Activated CD8-positive, alpha-beta memory T cell treated with anti-CD3 and anti-CD28 coated beads, Interleukin-2, amount 10 ng/mL, durations not matched to agents 7 days and 5 days (primary cell): ENCODE measurements around the gene RCL1. TPM values are rescaled to one million over a fixed set of nuclear protein-coding genes. Genes with fewer than 3 reads are reported as not detected.
"Not testable (repeated sequence)": the region's sequence is repeated elsewhere in the genome, so short reads cannot be mapped to it uniquely, and the experiment has no call there.

Source experiments
- ATAC-seq: fragments of 150-1000 bp; cut with Tn5 transposase; one replicate; pipeline ENCODE4 v1.10.0; 2021; ENCODE audit warnings: moderate library complexity
- CTCF ChIA-PET: fragments of 350-600 bp; sonication (Branson Sonifier 250); formaldehyde crosslinking; loops from one replicate; lab custom pipeline; 2021; ENCODE audit warnings: antibody characterized with exemption; lab: Charles Lee
- DNase-seq: peaks from one replicate; pipeline ENCODE4 v3.0.0-alpha.2; 2020
- H3K27ac Mint-ChIP-seq: one replicate; pipeline ENCODE4 v1.8.0; 2021; ENCODE audit warnings: mild to moderate bottlenecking, mixed read lengths
- H3K27me3 Mint-ChIP-seq: one replicate; pipeline ENCODE4 v1.8.0; 2021; ENCODE audit warnings: mixed read lengths
- H3K36me3 Mint-ChIP-seq: one replicate; pipeline ENCODE4 v1.8.0; 2021; ENCODE audit warnings: mild to moderate bottlenecking, mixed read lengths
- H3K4me1 Mint-ChIP-seq: one replicate; pipeline ENCODE4 v1.8.0; 2021; ENCODE audit warnings: mixed read lengths
- H3K4me3 Mint-ChIP-seq: one replicate; pipeline ENCODE4 v1.8.0; 2021; ENCODE audit warnings: mild to moderate bottlenecking, moderate library complexity, mixed read lengths
- H3K9me3 Mint-ChIP-seq: one replicate; pipeline ENCODE4 v1.8.0; 2022; ENCODE audit warnings: low read depth, mixed read lengths
- total RNA-seq, 2 experiments: library from RNA; stranded (reverse); gene quantifications; one replicate each; pipeline ENCODE4 v1.2.3, GENCODE V29; 2021

Gene RCL1
- total RNA-seq, 2 experiments from 2014 or later = 14.3 to 20.2 TPM

DNA sequence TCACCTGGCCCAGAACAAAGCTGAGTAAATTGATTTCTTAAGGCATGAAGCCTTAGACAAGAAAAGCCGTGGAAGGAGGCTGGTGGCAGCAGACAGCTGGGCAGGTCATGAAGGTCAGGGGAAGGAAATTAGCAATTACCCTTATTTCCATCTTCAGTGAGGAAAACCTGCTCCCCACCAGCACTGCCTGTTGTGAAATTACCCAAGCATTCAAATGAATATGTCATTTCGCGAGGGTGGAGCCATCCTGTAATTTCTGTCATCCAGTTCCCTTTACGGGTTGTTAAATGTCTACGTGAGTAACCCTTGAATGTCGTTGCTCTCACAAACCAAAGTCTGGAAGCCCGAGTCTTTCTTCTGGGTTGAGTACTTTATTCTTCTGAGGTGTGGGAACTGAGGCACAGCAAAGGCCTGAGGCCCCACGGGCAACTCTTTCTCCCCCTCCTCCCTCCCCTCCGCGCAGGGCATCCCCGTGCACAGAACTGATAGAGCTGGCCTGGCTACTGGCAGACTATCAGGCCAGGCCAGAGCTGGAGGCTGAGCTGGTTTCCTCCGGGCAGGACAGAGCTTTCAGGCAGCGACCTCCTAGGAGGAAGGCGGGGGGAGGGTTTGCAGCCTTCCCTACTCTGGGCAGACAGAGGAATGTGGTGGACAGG is 29.7 kb upstream of the RCL1 start:
- CTCF ChIA-PET = interaction anchor here (0.6 to 6.1 kb wide), 32 partner anchors 10 to 837 kb away, joined by 3 to 80 read pairs (median 4); partner anchors contain the start of genes AK3, JAK2 and RCL1
- DNase-seq = no peak
- peak; percentile 11 for ATAC-seq
- no peaks in the 10 kb centered on the region for H3K36me3 Mint-ChIP-seq
- H3K4me3 Mint-ChIP-seq = peak overlapping the region; percentile 5
- H3K9me3 Mint-ChIP-seq = no peaks in the 10 kb centered on the region
- H3K4me1 Mint-ChIP-seq = peaks cover 19% of the 10 kb centered on the region
- H3K27ac Mint-ChIP-seq = peak overlapping the region; percentile 3
- peaks cover 13% of the 10 kb centered on the region for H3K27me3 Mint-ChIP-seq

DNA sequence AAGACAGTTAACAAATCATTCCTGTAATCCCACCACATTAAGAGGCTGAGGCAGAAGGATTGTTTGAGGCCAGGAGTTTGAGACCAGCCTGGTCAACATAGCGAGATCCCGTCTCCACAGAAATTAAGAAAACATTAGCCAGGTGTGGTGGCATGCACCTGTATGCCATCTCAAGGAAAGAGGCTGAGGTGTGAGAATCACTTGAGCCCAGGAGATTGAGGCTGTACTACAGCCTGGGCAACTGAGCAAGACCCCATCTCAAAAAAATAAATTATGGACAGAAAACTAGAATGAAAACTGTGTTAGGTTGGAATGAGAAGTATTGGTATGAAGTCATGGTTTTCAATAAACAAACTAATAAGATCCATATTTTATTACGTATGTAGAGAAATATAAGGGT is 28.7 kb upstream of the RCL1 start:
- Mint-ChIP-seq H3K36me3 (no peaks in the 10 kb centered on the region), H3K27me3 (peaks cover 7% of the 10 kb centered on the region)
- CTCF ChIA-PET = interaction anchor here (1.5 to 3.4 kb wide), 5 partner anchors 9 to 836 kb away, joined by 3 to 31 read pairs (median 11); no protein-coding TSS in a partner anchor

DNA sequence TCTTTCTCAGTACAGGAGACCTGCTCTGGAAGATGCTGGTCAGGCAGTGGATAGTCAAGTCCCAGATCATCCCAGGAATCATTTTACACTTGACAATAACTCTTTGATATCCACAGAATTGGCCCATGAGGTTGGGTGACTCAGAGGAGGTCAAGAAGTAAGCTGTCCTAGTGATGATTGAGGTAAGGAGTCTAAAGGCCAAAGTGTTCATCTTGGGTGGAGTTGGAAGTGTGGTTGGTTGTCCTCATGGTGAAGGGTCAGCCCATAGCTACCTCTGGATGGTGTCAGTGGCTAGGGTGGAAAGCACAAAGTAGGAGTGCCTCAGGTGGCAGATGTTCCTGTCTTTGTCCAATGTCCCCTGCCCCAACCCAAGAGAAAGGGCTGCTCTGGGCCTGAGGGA is 24.1 kb upstream of the RCL1 start:
- Mint-ChIP-seq H3K27ac (no peak overlapping the region), H3K9me3 (no peaks in the 10 kb centered on the region), H3K27me3 (no peaks in the 10 kb centered on the region), H3K4me1 (peaks cover 14% of the 10 kb centered on the region), H3K4me3 (no peak overlapping the region), H3K36me3 (no peaks in the 10 kb centered on the region)
- ATAC-seq = no peak
- CTCF ChIA-PET = interaction anchor here (1.1 to 1.8 kb wide), 2 partner anchors 9 to 25 kb away, joined by 3 to 7 read pairs; partner anchors contain the start of gene RCL1
- DNase-seq = no peak

More for the DNA sequence above, 28.7 kb upstream of the RCL1 start:
- DNase-seq = no peak
- no peak for ATAC-seq
- H3K27ac Mint-ChIP-seq = no peak overlapping the region
- H3K4me1 Mint-ChIP-seq = peaks cover 22% of the 10 kb centered on the region
- H3K4me3 Mint-ChIP-seq = no peak overlapping the region
- no peaks in the 10 kb centered on the region for H3K9me3 Mint-ChIP-seq

DNA sequence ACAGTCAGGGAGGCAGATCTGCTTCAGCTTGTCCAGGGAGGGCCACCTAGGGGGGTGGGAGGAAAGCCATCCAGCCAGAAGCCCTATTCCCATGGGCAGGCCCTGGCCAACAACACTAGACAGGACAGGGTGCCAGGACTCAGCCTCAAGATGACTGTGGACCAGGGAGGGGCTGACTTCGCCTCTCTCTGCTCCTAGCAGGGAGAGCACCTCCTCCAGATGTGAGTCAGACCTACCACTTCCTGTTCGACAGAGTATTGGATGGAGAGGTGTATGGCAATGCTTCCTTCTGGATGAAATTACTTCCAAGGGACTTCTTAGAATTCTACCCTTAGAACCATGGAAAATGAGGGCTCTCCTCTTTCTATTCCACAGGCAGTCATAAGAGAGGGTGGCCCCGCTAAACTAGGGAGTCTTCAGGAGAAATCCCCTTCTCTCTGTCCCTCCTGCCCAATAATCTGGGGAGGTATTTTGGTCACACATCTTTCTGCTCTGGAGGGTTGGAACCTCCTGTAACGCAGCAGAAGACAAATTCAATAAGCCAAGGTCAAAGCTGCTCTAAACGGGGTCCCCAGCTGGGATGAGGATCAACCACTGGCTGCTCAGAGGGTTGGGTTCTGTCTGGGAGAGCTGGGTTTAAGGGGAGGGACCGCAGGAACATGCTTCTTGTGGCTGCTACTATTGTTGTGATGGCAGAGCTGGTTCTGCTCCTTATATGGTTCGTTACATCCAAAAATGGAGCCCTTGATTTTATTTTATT is 23.2 kb upstream of the RCL1 start:
- no peaks in the 10 kb centered on the region for H3K27me3 Mint-ChIP-seq
- no peaks in the 10 kb centered on the region for H3K9me3 Mint-ChIP-seq
- peak; percentile 46 for DNase-seq
- no peak overlapping the region for H3K27ac Mint-ChIP-seq
- ATAC-seq = peak; percentile 70
- peaks cover 13% of the 10 kb centered on the region for H3K4me1 Mint-ChIP-seq
- CTCF ChIA-PET = interaction anchor here (1.1 to 1.8 kb wide), 2 partner anchors 10 to 24 kb away, joined by 3 to 7 read pairs; partner anchors contain the start of gene RCL1
- no peak overlapping the region for H3K4me3 Mint-ChIP-seq
- no peaks in the 10 kb centered on the region for H3K36me3 Mint-ChIP-seq

DNA sequence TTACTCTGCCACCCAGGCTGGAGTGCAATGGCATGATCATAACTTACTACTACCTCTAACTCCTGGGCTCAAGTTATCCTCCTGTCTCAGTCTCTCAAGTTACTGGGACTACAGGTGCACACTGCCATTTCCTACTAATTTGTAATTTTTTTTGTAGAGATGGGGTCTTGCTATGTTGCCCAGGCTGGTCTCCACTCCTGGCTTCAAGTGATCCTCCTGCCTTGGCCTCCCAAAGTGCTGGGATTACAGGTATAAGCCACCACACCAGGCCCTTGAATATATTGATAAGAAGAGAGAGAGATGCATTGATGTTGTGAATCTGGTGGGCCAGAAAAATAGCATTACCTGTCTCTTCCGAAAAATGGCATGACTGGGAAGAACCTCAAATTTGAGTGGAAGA is 21.0 kb upstream of the RCL1 start:
- no peaks in the 10 kb centered on the region for H3K27me3 Mint-ChIP-seq
- CTCF ChIA-PET = interaction anchor here (2.8 kb wide), 1 partner anchor 9 kb away, joined by 11 read pairs; no protein-coding TSS in a partner anchor
- no peaks in the 10 kb centered on the region for H3K36me3 Mint-ChIP-seq
- ATAC-seq (no peak), DNase-seq (no peak)
- H3K4me3 Mint-ChIP-seq = no peak overlapping the region
- peaks cover 13% of the 10 kb centered on the region for H3K4me1 Mint-ChIP-seq
- no peaks in the 10 kb centered on the region for H3K9me3 Mint-ChIP-seq
- H3K27ac Mint-ChIP-seq = no peak overlapping the region

DNA sequence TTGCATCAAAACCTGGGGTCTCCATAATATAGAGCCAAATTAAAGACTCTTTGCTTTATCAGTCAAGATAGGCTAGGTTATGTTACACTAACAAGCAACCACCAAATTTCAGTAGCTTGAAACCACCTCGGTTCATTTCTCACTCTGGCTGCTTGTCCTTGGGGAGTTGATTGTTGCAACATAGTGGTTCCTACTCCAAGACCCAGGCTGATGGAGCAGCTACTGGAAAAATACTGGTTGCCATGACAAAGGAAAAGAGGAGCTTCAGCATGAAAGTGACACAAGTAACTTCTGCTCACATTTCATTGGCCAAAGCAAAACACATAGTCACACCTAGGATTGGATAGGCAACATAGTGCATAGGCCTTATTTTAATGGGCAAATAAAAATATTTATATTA is 18.5 kb upstream of the RCL1 start:
- Mint-ChIP-seq H3K36me3 (no peaks in the 10 kb centered on the region), H3K4me3 (no peak overlapping the region), H3K27ac (no peak overlapping the region), H3K9me3 (no peaks in the 10 kb centered on the region), H3K27me3 (peaks cover under 1% of the 10 kb centered on the region), H3K4me1 (peaks cover 7% of the 10 kb centered on the region)
- no peak for DNase-seq
- no peak for ATAC-seq
- CTCF ChIA-PET = interaction anchor here (1.2 to 2.8 kb wide), 2 partner anchors 11 to 14 kb away, joined by 3 to 11 read pairs; no protein-coding TSS in a partner anchor

DNA sequence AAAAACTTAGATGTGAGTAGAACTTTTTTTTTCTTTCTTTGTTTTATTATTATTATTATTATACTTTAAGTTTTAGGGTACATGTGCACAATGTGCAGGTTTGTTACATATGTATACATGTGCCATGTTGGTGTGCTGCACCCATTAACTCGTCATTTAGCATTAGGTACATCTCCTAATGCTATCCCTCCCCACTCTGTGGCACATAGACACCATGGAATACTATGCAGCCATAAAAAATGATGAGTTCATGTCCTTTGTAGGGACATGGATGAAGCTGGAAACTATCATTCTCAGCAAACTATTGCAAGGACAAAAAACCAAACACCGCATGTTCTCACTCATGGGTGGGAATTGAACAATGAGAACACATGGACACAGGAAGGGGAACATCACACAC is 17.8 kb upstream of the RCL1 start:
- ATAC-seq, H3K4me1 Mint-ChIP-seq, H3K27me3 Mint-ChIP-seq, H3K9me3 Mint-ChIP-seq, DNase-seq, H3K4me3 Mint-ChIP-seq, H3K36me3 Mint-ChIP-seq, H3K27ac Mint-ChIP-seq, CTCF ChIA-PET: not testable (repeated sequence)

DNA sequence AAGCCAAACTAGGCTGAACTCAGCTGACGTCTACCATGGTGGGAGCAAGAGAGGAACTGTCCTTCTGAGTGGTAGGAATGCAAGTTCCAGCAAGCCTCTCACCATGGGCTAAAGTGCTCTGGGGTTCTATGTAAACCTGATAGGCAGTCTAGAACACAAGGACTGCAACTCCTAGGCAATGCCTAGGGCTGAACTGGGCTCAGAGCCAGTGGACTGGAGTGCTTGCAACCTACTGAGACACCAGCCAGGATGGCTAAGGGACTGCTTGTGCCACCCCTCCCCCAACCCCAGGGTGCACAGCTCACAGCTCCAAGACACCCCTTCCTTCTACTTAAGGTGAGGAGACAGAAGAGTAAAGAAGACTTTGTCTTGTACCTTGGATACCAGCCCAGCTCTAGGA is 12.1 kb upstream of the RCL1 start:
- H3K4me3 Mint-ChIP-seq = no peak overlapping the region
- peaks cover 12% of the 10 kb centered on the region for H3K27me3 Mint-ChIP-seq
- ATAC-seq (no peak), DNase-seq (no peak)
- H3K9me3 Mint-ChIP-seq = no peaks in the 10 kb centered on the region
- CTCF ChIA-PET = interaction anchor here (1.1 to 2.1 kb wide), 3 partner anchors 18 to 141 kb away, joined by 3 to 5 read pairs (median 3); no protein-coding TSS in a partner anchor
- H3K4me1 Mint-ChIP-seq = no peaks in the 10 kb centered on the region
- no peak overlapping the region for H3K27ac Mint-ChIP-seq
- no peaks in the 10 kb centered on the region for H3K36me3 Mint-ChIP-seq

DNA sequence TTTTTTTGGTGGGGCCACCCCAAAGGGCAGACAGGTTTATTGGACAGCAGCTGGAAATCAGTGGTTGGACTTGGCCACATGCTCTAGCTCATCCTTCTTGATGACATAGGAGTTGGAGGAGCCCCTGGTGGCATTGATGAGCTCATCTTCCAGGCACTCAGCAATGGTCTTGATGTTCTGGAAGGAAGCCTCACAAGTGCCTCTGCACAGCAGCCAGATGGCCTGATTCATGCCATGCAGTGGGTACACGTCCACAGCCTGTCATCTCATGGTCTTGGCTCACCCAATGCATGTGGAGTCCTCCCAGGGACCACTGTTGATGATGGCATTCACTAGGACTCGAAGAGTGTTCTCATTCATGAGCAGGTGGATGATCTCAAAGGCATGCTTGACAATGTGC is 11.3 kb upstream of the RCL1 start:
- Mint-ChIP-seq H3K36me3 (no peaks in the 10 kb centered on the region), H3K27ac (no peak overlapping the region), H3K9me3 (no peaks in the 10 kb centered on the region), H3K27me3 (peaks cover 12% of the 10 kb centered on the region), H3K4me1 (no peaks in the 10 kb centered on the region), H3K4me3 (no peak overlapping the region)
- no peak for ATAC-seq
- DNase-seq = no peak
- CTCF ChIA-PET = interaction anchor here (1.1 to 2.1 kb wide), 3 partner anchors 19 to 141 kb away, joined by 3 to 5 read pairs (median 3); no protein-coding TSS in a partner anchor

DNA sequence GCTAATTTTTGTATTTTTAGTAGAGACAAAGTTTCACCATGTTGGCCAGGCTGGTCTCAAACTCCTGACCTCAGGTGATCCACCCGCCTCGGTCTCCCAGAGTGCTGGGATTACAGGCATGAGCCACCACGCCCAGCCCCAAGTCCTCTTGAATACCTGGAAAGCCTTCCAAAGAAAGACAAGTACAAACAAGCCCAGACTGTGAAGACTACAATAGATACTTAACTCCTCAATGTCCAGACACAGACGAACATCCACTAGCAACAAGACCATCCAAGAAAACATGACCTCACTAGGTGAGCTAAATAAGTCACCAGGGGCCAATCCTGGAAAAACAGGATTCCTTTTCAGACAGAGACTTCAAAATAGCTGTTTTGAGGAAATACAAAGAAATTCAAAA is 9.6 kb upstream of the RCL1 start:
- not testable (repeated sequence) for H3K4me1 Mint-ChIP-seq, H3K27ac Mint-ChIP-seq, H3K9me3 Mint-ChIP-seq, ATAC-seq, DNase-seq, H3K36me3 Mint-ChIP-seq, H3K4me3 Mint-ChIP-seq
- peaks cover 14% of the 10 kb centered on the region for H3K27me3 Mint-ChIP-seq
- CTCF ChIA-PET = interaction anchor here (0.6 to 0.7 kb wide), 2 partner anchors 20 to 1286 kb away, joined by 3 to 4 read pairs; no protein-coding TSS in a partner anchor

DNA sequence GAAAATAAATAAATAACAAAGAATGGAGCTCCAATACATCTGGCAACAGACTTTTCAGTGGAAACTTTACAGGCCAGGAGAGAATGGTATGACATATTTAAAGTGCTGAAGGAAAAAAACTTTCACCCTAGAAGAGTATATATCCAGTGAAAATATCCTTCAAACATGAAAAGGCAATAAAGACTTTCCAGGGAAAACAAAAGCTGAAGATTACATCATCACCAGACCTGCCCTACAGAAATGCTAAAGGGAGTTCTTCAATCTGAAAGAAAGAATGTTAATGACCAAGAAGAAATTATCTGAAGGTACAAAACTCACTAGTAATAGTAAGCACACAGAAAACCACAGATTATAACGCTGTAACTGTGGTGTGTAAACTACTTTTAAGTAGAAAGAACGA is 8.3 kb upstream of the RCL1 start:
- CTCF ChIA-PET = interaction anchor here (1.2 kb wide), 1 partner anchor 23 kb away, joined by 3 read pairs; no protein-coding TSS in a partner anchor
- H3K9me3 Mint-ChIP-seq = no peaks in the 10 kb centered on the region
- no peak overlapping the region for H3K4me3 Mint-ChIP-seq
- H3K36me3 Mint-ChIP-seq = no peaks in the 10 kb centered on the region
- no peak overlapping the region for H3K27ac Mint-ChIP-seq
- peaks cover 12% of the 10 kb centered on the region for H3K27me3 Mint-ChIP-seq
- ATAC-seq (no peak), DNase-seq (no peak)
- no peaks in the 10 kb centered on the region for H3K4me1 Mint-ChIP-seq

DNA sequence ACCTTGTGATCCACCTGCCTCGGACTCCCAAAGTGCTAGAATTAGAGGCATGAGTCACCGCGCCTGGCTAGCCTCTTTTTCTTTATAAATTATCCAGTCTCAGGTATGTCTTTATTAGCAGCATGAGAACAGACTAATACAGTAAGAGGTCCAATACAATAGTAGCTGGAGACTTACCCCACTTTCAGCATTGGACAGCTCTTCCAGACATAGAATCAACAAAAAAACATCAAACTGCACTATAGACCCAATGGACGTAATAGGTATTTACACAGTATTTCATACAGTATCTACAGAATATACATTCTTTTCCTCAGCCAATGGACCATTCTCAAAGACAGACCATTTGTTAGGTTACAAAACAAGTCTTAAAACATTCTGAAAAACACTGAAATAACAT is 6.1 kb upstream of the RCL1 start:
- H3K9me3 Mint-ChIP-seq = no peaks in the 10 kb centered on the region
- CTCF ChIA-PET = interaction anchor here (0.6 to 2.1 kb wide), 2 partner anchors 10 to 27 kb away, joined by 4 to 5 read pairs; no protein-coding TSS in a partner anchor
- ATAC-seq (no peak), DNase-seq (no peak)
- H3K4me3 Mint-ChIP-seq = no peak overlapping the region
- no peaks in the 10 kb centered on the region for H3K36me3 Mint-ChIP-seq
- H3K4me1 Mint-ChIP-seq = peaks cover 8% of the 10 kb centered on the region
- H3K27me3 Mint-ChIP-seq = peaks cover 10% of the 10 kb centered on the region
- no peak overlapping the region for H3K27ac Mint-ChIP-seq

DNA sequence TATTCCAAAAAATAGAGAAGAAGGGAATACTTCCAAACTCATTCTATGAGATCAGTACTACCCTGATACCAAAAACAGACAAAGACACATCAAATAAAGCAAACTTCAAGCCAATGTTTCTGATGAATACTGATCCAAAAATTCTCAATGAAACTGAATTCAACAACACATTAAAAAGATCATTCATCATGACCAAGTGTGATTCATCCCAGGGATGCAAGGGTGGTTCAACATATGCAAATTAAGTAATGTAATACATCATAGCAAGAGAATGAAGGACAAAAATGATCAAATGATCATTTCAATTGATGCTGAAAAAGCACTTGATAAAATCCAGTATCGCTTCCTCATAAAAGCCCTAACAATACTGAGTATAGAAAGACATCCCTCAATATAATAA is 4.9 kb upstream of the RCL1 start:
- ATAC-seq = no peak
- Mint-ChIP-seq H3K27me3 (peaks cover 10% of the 10 kb centered on the region), H3K36me3 (no peaks in the 10 kb centered on the region), H3K9me3 (no peaks in the 10 kb centered on the region), H3K4me1 (peaks cover 14% of the 10 kb centered on the region), H3K27ac (no peak overlapping the region), H3K4me3 (no peak overlapping the region)
- CTCF ChIA-PET = interaction anchor here (0.8 kb wide), 1 partner anchor 565 kb away, joined by 3 read pairs; no protein-coding TSS in a partner anchor
- DNase-seq = no peak
